ENCODE results near the gene SYTL4.

The SYTL4 gene

GRCh38 chrX:100635989-100636320 lies 96.0 kb downstream of the SYTL4 start:
- DNase-seq (ENCODE audit: extremely low spot score), result no peak
- TF ChIP-seq, protein P1, sequence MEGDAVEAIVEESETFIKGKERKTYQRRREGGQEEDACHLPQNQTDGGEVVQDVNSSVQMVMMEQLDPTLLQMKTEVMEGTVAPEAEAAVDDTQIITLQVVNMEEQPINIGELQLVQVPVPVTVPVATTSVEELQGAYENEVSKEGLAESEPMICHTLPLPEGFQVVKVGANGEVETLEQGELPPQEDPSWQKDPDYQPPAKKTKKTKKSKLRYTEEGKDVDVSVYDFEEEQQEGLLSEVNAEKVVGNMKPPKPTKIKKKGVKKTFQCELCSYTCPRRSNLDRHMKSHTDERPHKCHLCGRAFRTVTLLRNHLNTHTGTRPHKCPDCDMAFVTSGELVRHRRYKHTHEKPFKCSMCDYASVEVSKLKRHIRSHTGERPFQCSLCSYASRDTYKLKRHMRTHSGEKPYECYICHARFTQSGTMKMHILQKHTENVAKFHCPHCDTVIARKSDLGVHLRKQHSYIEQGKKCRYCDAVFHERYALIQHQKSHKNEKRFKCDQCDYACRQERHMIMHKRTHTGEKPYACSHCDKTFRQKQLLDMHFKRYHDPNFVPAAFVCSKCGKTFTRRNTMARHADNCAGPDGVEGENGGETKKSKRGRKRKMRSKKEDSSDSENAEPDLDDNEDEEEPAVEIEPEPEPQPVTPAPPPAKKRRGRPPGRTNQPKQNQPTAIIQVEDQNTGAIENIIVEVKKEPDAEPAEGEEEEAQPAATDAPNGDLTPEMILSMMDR (IDR thresholded peaks at IDR 0.05; ENCODE audit: control extremely low read depth, extremely low read depth, low read depth, missing control alignments), result no peak
- ChIA-PET POLR2A (no interaction called here), CTCF (no interaction called here)

DNA sequence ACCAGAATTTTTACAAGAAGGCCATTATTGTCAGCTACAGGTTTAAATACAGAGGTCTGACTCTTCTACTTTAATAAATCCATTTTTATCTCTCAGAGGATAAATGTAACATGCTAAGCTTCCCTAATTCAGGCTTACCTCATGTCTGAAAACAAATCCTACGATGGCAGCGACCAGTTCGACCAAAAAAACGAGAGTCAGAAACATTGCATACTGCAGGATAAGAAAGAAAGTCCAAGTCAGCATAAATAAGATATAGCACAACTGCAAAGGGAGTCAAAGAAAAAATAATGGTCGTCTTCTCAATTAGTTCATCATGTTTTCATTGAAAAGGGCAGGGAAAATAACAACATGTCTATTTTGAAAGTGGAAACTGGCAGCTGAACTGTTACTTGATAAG lies 96.9 kb downstream of the SYTL4 start:
- CTCF ChIA-PET, result no interaction called here

DNA sequence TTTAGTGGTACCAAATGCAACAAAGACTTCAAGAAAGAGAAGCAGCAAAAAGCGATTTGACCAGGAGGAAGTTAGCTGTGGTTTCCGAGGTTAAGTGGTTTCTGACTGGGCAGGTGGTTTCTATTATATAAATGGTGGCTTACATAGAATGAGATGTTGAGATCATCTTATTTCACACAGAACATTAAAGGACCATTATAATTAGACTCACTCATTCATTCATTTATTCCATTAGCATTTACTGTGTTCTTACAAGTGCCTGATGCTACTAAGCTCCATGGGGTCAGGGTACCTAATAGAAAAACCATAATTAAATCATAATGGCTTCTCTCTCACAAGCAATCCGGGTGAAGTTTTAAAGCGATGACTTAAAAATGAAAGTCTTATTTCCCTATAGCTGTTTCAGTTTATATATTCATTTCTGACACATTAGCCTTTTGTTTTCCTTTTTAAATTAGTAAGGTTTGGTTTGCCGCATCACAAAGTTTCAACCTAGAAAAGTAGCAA lies 105.9 kb downstream of the SYTL4 start:
- peak; percentile 45 for DNase-seq (ENCODE audit: extremely low spot score)
- CTCF ChIA-PET, result interaction anchor here (1.0 to 1.8 kb wide), 4 partner anchors 11 to 114 kb away, joined by 3 to 5 read pairs (median 3); partner anchors contain the start of gene SRPX2
- TF ChIP-seq, protein P1 (IDR thresholded peaks at IDR 0.05; ENCODE audit: control extremely low read depth, extremely low read depth, low read depth, missing control alignments), result no peak
- POLR2A ChIA-PET, result no interaction called here

More for the DNA sequence above, 96.9 kb downstream of the SYTL4 start:
- POLR2A ChIA-PET, result no interaction called here
- DNase-seq (ENCODE audit: extremely low spot score), result no peak
- TF ChIP-seq, protein P1 (IDR thresholded peaks at IDR 0.05; ENCODE audit: control extremely low read depth, extremely low read depth, low read depth, missing control alignments), result no peak

Data from GM10248 (cell line).